Ovary (tissue), 9 donors: Measurements from ENCODE around the gene RMI2. TPM values are rescaled to one million over a fixed set of nuclear protein-coding genes. Genes with fewer than 3 reads are reported as not detected.
A peak's percentile ranks its signal among the peaks of the same experiment; 100 is the strongest.
"Not testable (repeated sequence)": the region's sequence is repeated elsewhere in the genome, so short reads cannot be mapped to it uniquely, and the experiment has no call there.

Experiments
- DNase-seq, 5 donors: peaks; one replicate each; pipeline ENCODE4 v3.0.0-alpha.2; 2019 to 2020
- H3K27ac ChIP-seq, 2 donors: fragments of 200-600 bp; one replicate each; pipeline versions ENCODE4 v1.5.1 to v1.8.0; 2019 to 2022
- H3K27me3 ChIP-seq: fragments of 200-600 bp; one replicate; pipeline ENCODE4 v1.8.0; 2022
- H3K36me3 ChIP-seq: fragments of 200-600 bp; sonication (generic); one replicate; pipeline ENCODE4 v1.5.1; 2019
- H3K4me1 ChIP-seq: one replicate; pipeline ENCODE4 v1.8.1; 2013; ENCODE audit warnings: mild to moderate bottlenecking, moderate library complexity; ENCODE audit not compliant: insufficient read depth
- H3K4me3 ChIP-seq: fragments of 200-600 bp; sonication (generic); one replicate; pipeline ENCODE4 v1.5.1; 2017
- H3K9me3 ChIP-seq, 2 donors: fragments of 200-600 bp in 1 of 2; sonication (generic) in 1 of 2; one replicate each; pipeline versions ENCODE4 v1.5.1 to v1.8.1; 2013 to 2019; ENCODE audit warnings: mild to moderate bottlenecking in 1 of 2, moderate library complexity in 1 of 2
- EP300 ChIP-seq: sonication (generic); formaldehyde crosslinking; IDR thresholded peaks from one replicate; pipeline ENCODE4 v1.6.1; 2017; ENCODE audit warnings: antibody characterized with exemption
- POLR2A ChIP-seq: fragments of 450-650 bp; IDR thresholded peaks from one replicate; pipeline ENCODE4 v1.6.1; 2017; ENCODE audit warnings: antibody characterized with exemption, mild to moderate bottlenecking, moderate library complexity
- WGBS, 3 donors: extraction: QIAGEN DNeasy Blood & Tissue Kit in 1 of 3; methylation state at CpG; one replicate each; pipeline versions ENCODE4 v1.1.5 to v1.1.7; 2013 to 2017; 5-methylcytosine and 5-hydroxymethylcytosine counted together
- intact Hi-C, 4 donors: fragments of 100-400 bp; cut with DNase I; formaldehyde crosslinking; loops; one replicate each; pipeline versions ENCODE4 v1.11.0 to v1.15.1; 2022 to 2023
- polyA plus RNA-seq, 2 donors: library from polyadenylated mRNA; stranded (reverse); fragments of 200-250 nt in 1 of 2; fragments of 350-450 nt in 1 of 2; fragmentation: Illumina TruSeq in 1 of 2; extraction: RNeasy Lipid Tissue Mini Kit (QIAGEN cat#74804) in 1 of 2; gene quantifications; one replicate each; pipeline ENCODE4 v1.2.3, GENCODE V29; 2013 to 2014
- total RNA-seq, 7 donors: library from RNA; depleted of rRNA in 2 of 7; stranded (reverse); fragments of >200 nt in 2 of 7; fragmentation: NEBNext Ultra II Directional in 3 of 7; extraction: Animal tissue kit (Norgen Biotek cat#: 25700) in 3 of 7; gene quantifications; one replicate each; pipeline versions ENCODE4 v1.1.0 to v1.2.4, GENCODE V29; 2016 to 2023
- TF ChIP-seq, protein P1 (sequence below), 3 donors: fragments of 450-650 bp in 2 of 3; fragments of 200-600 bp in 1 of 3; IDR thresholded peaks; one replicate each; pipeline versions ENCODE4 v1.5.1 to v1.8.0; 2016 to 2022; ENCODE audit warnings: antibody characterized with exemption in 3 of 3, mild to moderate bottlenecking in 1 of 3
- donor health status: DM: no; HTN: no; CAD: no; lungs with moderate emphysema.
- donor health status: DM: no; HTN: no; CAD: no.
- donor health status: Bipolar disorder and iron deficiency.
- donor health status: DM: yes; HTN: yes; CAD: no.
- donor health status: DM: no; HTN: no; CAD: no.
- donor health status: DM: yes; HTN: yes; CAD: no.

RMI2 gene
- total and polyA plus RNA-seq, 9 donors, result 1.6 to 6.7 (median 3.2) TPM

DNA sequence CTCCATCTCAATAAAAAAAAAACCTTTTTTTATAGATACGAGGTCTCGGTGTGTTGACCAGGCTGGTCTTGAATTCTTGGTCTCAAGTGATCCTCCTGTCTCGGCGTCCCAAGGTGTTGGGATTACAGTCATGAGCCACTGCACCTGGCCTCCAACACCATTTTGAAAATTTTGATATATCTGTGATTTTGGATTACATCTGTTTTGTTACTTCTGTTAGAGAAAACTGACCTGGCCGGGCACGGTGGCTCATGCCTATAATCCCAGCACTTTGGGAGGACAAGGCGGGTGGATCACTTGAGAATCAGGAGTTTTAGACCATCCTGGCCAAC, 18.6 kb downstream of the RMI2 start:
- Histone ChIP-seq H3K4me3 (no peak overlapping the region), H3K9me3 (no peaks in the 10 kb centered on the region), H3K36me3 (no peaks in the 10 kb centered on the region), H3K4me1 (peaks cover 11% of the 10 kb centered on the region), H3K27ac (peak overlapping the region in 1 of 2 donors; percentile 78), H3K27me3 (no peaks in the 10 kb centered on the region)
- no peak for TF ChIP-seq POLR2A
- TF ChIP-seq EP300, result no peak
- TF ChIP-seq, protein P1, sequence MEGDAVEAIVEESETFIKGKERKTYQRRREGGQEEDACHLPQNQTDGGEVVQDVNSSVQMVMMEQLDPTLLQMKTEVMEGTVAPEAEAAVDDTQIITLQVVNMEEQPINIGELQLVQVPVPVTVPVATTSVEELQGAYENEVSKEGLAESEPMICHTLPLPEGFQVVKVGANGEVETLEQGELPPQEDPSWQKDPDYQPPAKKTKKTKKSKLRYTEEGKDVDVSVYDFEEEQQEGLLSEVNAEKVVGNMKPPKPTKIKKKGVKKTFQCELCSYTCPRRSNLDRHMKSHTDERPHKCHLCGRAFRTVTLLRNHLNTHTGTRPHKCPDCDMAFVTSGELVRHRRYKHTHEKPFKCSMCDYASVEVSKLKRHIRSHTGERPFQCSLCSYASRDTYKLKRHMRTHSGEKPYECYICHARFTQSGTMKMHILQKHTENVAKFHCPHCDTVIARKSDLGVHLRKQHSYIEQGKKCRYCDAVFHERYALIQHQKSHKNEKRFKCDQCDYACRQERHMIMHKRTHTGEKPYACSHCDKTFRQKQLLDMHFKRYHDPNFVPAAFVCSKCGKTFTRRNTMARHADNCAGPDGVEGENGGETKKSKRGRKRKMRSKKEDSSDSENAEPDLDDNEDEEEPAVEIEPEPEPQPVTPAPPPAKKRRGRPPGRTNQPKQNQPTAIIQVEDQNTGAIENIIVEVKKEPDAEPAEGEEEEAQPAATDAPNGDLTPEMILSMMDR (IDR thresholded peaks at IDR 0.05), result no peak
- no peak for DNase-seq
- 64 to 76% (median 65%) methylated on average over 7 of the region's 7 CpGs for WGBS, 3 donors
- intact Hi-C loops, result loop anchor here in 1 of 4 donors (5.0 kb wide), 1 partner anchor 392 kb away; no protein-coding TSS in a partner anchor

- no peak for TF ChIP-seq EP300
- TF ChIP-seq, protein P1 (IDR thresholded peaks at IDR 0.05), result no peak
- Histone ChIP-seq H3K36me3 (no peaks in the 10 kb centered on the region), H3K9me3 (no peaks in the 10 kb centered on the region), H3K27me3 (no peaks in the 10 kb centered on the region), H3K4me3 (no peak overlapping the region), H3K4me1 (peaks cover 10% of the 10 kb centered on the region), H3K27ac (no peak overlapping the region)
- DNase-seq, result no peak
- 91 to 96% (median 92%) methylated on average over 5 of the region's 5 CpGs for WGBS, 3 donors
- intact Hi-C loops, result no loop called here
These were observed 22.2 kb downstream of the RMI2 start for GRCh38 chr16:11367483-11367906.

- intact Hi-C loops, result no loop called here
These were observed 25.0 kb downstream of the RMI2 start for GRCh38 chr16:11370084-11370931.

DNA sequence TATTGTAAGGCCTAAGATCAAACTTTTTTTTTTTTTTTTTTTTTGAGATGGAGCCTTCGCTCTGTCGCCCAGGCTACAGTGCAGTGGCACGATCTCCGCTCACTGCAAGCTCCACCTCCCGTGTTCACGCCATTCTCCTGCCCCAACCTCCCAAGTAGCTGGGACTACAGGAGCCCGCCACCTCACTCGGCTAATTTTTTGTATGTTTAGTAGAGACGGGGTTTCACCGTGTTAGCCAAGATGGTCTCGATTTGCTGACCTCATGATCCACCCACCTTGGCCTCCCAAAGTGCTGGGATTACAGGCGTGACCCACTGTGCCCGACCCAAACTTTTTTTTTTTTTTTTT, 25.6 kb downstream of the RMI2 start:
- H3K9me3 ChIP-seq, H3K36me3 ChIP-seq, DNase-seq, H3K4me1 ChIP-seq, H3K27me3 ChIP-seq, intact Hi-C loops, H3K27ac ChIP-seq, H3K4me3 ChIP-seq: not testable (repeated sequence)
- WGBS, 3 donors, result 91 to 95% (median 93%) methylated on average over 13 of the region's 13 CpGs

More at GRCh38 chr16:11370084-11370931, 25.0 kb downstream of the RMI2 start:
- Histone ChIP-seq H3K4me3 (no peak overlapping the region), H3K27ac (no peak overlapping the region), H3K36me3 (no peaks in the 10 kb centered on the region), H3K9me3 (no peaks in the 10 kb centered on the region), H3K4me1 (peaks cover 2% of the 10 kb centered on the region), H3K27me3 (no peaks in the 10 kb centered on the region)
- TF ChIP-seq POLR2A, result no peak
- TF ChIP-seq, protein P1 (IDR thresholded peaks at IDR 0.05), result no peak
- TF ChIP-seq EP300, result no peak
- peak in 2 of 5 donors; percentile 26 to 34 for DNase-seq
- WGBS, 3 donors, result 38 to 61% (median 53%) methylated on average over 7 of the region's 7 CpGs

- TF ChIP-seq, protein P1 (IDR thresholded peaks at IDR 0.05), result no peak
- TF ChIP-seq EP300, result no peak
- no peak for TF ChIP-seq POLR2A
- intact Hi-C loops, result no loop called here
- H3K36me3 ChIP-seq, result no peaks in the 10 kb centered on the region
- H3K4me1 ChIP-seq, result peaks cover 2% of the 10 kb centered on the region
- H3K4me3 ChIP-seq, result no peak overlapping the region
- 58 to 66% (median 61%) methylated on average over 10 of the region's 10 CpGs for WGBS, 3 donors
- no peaks in the 10 kb centered on the region for H3K9me3 ChIP-seq
- H3K27ac ChIP-seq, result no peak overlapping the region
- H3K27me3 ChIP-seq, result no peaks in the 10 kb centered on the region
- DNase-seq, result peak in 2 of 5 donors; percentile 34 to 41
These were observed 27.0 kb downstream of the RMI2 start for GRCh38 chr16:11372073-11372828.
